Activated T-cell treated with anti-CD3 and anti-CD28 coated beads for 24 hours (primary cell): ENCODE results near the gene PKMYT1.
"Not testable (repeated sequence)": the region's sequence is repeated elsewhere in the genome, so short reads cannot be mapped to it uniquely, and the experiment has no call there.

Source experiments
- DNase-seq: peaks from one replicate; pipeline ENCODE4 v3.0.0-alpha.2; 2020; ENCODE audit warnings: low read depth

PKMYT1 gene

DNA sequence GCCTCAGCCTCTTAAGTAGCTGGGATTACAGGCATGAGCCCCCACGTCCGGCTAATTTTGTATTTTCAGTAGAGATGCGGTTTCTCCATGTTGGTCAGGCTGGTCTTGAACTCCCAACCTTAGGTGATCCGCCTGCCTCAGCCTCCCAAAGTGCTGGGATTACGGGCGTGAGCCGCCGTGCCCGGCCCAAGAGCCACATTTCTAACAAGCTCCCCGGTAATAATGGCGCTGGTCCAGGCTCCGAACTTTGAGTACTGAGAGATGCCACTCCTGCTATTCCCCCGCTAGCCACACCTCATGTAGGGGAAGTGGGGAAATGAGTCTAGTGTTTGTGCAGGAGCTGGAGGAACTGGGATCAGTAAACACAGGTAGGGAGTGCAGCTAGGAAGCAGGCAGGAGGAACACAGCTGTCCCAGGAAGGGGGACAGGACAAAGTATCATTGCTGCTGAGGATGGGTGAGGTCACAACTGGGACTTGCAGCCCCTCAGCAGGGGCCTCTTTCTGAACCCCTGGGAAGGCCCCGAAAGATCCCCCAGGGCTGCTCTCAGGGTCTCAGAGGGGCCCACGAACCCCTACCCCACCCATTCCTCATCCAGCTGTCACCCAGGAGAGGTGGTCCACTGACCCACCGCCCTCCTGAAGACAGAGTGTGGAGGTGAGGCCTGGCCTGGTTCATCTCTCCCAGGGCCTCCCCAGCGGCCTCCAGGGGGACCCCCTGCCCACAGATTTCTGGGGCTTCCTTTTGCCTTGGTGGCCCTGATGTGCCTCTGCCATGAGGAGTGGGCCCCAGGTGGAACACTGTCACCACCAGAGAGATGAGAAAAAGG lies 19.8 kb downstream of the PKMYT1 start:
- DNase-seq = no peak

- no peak for DNase-seq
Measured at GRCh38 chr16:2959206-2959605, 21.0 kb downstream of the PKMYT1 start.

- DNase-seq = no peak
Measured at GRCh38 chr16:2956579-2956956, 23.7 kb downstream of the PKMYT1 start.

- no peak for DNase-seq
Measured at GRCh38 chr16:2955779-2956578, 24.3 kb downstream of the PKMYT1 start.

- no peak for DNase-seq
Measured at GRCh38 chr16:2955438-2955778, 24.8 kb downstream of the PKMYT1 start.

DNA sequence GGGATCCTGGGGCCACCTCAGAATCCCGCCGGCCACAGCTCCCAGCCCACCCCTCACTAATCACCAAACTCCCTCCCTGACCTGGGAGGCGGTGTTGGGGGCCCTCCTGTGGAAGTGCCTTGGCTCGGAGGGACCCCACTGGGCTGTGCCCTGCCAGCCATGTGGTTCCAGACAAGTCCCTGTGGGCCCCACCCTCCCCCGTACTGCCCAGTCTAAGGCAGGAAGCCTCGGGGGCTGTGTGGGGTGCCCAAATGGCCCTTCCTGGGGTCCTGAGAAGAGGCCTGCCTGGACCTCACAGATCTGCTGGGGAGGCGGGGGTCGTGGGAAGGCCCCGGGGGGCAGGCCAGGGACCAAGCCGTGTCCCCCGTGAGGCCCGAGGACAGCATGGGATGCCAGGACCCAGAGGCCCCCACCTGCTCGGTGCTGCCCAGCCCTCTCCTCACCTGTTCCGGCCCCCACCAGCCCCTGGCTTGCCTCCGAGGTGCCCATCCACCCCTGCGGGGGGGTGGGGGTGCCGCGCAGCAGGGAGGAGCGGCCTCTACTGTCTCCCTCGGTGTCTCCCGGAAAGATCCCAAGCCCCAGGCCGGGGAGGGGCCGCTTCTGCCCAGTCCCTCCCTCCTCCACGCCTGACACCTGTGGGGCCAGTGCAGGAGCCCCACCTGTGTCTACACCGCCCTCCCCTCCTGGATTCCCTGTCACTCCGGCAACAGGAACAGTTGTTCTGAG lies 25.4 kb downstream of the PKMYT1 start:
- no peak for DNase-seq

DNA sequence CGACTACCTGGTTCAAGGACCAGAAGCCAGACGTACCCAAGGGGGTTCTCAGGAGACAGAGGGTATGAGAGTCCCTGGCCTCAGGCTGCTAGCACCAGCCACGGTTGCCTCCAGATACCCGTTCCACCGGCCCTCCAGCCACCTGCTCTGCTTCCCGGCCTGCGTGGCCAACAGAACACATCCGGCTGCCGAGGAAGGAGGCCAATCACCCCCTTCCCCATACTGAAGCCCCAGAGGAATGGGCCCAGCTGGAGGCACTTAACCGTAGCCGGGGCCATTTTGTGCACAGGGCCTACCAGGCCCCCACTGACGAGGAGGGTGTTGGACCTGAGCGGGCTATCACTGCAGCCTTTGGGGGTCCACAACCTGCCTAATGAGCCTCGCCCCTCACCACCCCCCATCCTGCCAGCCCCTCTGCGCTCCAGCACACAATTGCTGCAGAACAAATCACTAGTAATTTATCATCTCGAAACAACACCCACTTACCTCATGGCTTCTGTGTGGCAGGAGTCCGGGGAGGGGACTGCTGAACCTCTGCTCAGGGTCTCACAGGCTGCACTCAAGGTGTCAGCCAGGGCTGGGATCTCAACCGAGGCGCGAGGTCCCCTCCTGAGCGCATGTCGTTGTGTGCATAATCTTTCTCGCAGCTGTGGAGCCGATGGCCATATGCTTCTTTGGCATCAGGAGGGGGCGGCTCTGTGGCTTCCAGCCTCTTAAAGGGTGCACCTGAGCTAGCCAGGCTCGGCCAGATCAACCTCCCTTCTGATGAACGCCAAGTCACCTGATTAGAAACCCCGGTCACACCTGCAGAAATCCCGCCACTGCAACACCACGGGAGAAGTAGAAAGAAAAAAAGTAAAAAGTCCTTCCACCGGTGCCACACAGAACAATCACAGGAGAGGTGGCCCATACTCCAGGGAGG lies 26.3 kb downstream of the PKMYT1 start:
- no peak for DNase-seq

DNA sequence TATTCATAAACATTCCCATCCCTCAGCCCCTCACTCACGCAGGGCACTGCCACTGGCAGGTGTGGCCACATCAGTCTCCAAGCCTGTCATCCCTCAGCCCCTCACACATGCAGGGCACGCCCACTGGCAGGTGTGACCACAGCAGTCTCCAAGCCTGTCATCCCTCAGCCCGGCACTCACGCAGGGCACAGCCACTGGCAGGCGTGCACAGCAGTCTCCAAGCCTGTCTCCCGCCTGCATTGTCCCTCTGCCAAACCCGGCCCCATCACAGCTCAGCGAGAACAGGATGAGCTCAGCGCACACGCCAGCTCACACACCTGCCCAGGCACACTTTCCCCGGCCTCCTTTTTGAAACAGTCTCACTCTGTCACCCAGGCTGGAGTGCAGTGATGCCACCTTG lies 27.6 kb downstream of the PKMYT1 start:
- no peak for DNase-seq

- no peak for DNase-seq
Measured at GRCh38 chr16:2950773-2951172, 29.5 kb downstream of the PKMYT1 start.

- no peak for DNase-seq
Measured at GRCh38 chr16:2950353-2950724, 29.9 kb downstream of the PKMYT1 start.

GRCh38 chr16:2949705-2950352 lies 30.4 kb downstream of the PKMYT1 start:
- DNase-seq = no peak

GRCh38 chr16:2948807-2949704 lies 31.2 kb downstream of the PKMYT1 start:
- no peak for DNase-seq

GRCh38 chr16:2946649-2947048 lies 33.6 kb downstream of the PKMYT1 start:
- DNase-seq = no peak

GRCh38 chr16:2943716-2944115 lies 36.5 kb downstream of the PKMYT1 start:
- DNase-seq = not testable (repeated sequence)

GRCh38 chr16:2942045-2942444 lies 38.2 kb downstream of the PKMYT1 start:
- DNase-seq = no peak

- no peak for DNase-seq
Measured at GRCh38 chr16:2939968-2940367, 40.3 kb downstream of the PKMYT1 start.

GRCh38 chr16:2938206-2938605 lies 42.0 kb downstream of the PKMYT1 start:
- DNase-seq = no peak

DNA sequence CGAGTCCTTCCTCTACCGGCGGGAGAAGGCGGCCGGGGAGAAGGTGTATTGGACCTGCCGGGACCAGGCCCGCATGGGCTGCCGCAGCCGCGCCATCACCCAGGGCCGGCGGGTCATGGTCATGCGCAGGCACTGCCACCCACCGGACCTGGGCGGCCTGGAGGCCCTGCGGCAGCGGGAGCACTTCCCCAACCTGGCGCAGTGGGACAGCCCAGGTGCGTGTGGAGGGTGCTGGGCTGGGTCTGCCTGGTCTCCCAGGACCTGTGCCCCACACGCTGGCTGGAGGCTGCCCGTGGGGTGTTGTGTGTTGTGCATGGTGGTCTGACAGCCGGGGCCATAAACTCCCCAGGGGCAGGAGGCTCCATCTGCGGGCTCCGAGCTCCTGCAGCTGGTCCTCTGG lies 43.1 kb downstream of the PKMYT1 start:
- DNase-seq = no peak

DNA sequence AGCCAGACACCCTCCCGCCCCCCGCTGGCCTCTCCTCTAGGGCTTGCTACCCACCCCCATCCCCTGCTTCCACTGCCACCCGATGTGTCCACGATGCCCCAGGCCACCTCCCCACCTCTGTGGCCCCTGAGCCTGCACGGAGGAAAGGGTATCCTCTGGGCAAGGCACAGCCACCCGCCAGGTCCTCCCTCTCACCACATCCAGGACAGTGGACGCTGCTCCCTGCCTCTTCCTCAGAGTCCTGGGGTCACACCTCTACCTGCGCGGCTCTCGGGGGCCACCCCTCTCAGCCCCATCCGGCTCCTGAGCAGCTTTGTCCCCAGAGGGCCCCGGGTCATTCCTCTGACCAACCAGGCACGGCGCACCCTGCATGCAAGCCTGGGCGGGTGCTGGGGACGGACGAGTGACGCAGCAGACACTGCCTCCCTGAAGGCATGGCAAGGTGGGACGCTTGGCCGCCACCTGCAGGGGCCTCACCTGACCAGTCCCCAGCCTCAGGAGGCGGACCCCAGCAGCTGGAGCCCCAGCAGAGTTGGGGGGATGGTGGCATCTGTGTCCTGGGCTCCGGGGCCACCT lies 43.7 kb downstream of the PKMYT1 start:
- no peak for DNase-seq

DNA sequence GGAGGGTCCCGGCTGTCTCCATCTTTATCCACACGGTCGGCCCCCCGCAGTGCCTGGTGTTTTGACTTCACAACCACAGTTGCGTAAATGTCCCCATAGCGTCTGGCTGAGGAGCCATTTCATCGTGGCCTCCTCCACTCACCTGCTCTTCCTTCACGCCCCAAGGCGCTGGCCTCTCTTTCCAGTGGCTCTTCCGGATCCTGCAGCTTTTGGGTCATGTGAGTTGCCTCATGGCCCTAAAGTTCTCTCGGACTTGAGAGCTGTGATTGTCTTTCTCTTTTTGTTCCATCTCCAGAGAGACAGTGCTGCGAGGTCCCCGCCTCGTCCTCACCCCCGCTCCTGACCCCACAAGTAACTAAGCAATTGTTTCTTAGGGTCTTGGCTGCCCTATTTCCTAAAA lies 45.8 kb downstream of the PKMYT1 start:
- no peak for DNase-seq
